COLO668 (cell line): ENCODE data around the gene BORCS5.
"Not testable (repeated sequence)": the region's sequence is repeated elsewhere in the genome, so short reads cannot be mapped to it uniquely, and the experiment has no call there.

Experiments
- DNase-seq: peaks from one replicate; lab custom pipeline; 2025; ENCODE audit not compliant: unreplicated experiment; lab: John Stamatoyannopoulos, UW

BORCS5 gene

GRCh38 chr12:12384571-12385340, 27.9 kb downstream of the BORCS5 start:
- no peak for DNase-seq

GRCh38 chr12:12387501-12387900, 30.6 kb downstream of the BORCS5 start:
- DNase-seq, result no peak

DNA sequence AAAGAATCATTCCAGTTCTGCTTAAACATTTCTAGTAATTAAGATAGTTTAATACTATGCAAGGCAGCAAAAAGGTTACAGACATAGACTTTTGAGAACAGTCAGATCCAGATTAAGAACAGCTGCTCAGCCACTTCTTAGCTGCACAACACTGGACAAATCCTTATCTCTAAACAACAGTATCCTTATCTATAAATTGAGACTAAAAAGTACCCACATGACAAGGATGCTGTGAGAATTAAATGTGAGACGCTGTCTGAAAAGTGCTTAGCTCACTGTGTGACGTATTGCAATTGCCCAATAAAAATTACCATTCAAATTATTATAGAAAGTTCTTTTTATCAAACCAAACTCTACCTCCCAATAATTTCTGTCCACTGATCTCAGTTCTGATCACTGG, 35.5 kb downstream of the BORCS5 start:
- DNase-seq, result no peak

GRCh38 chr12:12393171-12393570, 36.3 kb downstream of the BORCS5 start:
- DNase-seq, result no peak

- no peak for DNase-seq
Measured at GRCh38 chr12:12396694-12397093, 39.8 kb downstream of the BORCS5 start.

- DNase-seq, result no peak
Measured at GRCh38 chr12:12397184-12397583, 40.3 kb downstream of the BORCS5 start.

GRCh38 chr12:12398026-12398859, 41.4 kb downstream of the BORCS5 start:
- DNase-seq, result no peak

DNA sequence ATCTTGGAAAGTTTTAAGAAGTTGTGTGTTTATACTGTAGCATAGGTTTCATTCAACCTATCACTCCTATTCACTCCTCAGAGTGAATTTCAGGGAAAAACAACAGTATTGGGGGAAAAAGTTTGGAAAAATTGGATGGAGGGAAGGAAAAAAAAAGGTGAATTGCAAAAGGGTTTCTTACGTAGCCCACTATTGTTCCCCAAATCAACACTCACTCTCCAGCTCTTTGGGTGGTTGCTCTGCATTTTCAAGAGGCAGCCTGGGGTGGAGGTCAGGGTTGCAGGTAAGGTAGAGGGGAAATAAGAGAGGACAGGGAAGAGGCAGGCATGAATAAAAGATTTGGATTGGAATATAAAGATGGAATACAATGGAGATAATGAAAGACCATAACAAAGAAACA, 42.3 kb downstream of the BORCS5 start:
- DNase-seq, result no peak

DNA sequence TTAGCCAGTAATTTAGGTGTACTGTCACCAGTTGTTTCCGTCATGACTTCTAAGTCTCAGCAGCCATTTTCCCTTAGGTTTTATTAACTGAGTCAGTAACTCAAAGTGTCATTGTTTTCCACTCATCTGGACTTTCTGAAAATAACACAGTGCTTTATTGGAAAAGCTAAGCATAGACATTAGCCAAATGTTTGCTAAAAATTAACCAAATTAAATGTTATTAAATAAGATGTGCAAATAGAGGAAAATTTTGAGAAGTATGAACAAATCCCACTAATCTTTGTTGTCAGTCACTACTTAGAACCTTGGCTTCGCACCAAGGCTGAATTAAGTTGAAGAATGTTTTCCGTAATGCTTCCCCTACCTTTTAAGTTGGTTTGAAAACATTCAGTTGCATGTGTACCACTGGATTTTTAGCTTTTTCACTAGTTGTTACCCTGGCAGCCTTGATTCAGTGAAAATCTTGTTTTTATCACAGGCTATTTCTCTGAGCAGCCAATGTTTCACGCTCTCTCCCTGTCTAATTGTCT, 43.0 kb downstream of the BORCS5 start:
- no peak for DNase-seq

GRCh38 chr12:12400793-12401192, 43.9 kb downstream of the BORCS5 start:
- no peak for DNase-seq

- DNase-seq, result no peak
Measured at GRCh38 chr12:12403264-12404248, 46.7 kb downstream of the BORCS5 start.

DNA sequence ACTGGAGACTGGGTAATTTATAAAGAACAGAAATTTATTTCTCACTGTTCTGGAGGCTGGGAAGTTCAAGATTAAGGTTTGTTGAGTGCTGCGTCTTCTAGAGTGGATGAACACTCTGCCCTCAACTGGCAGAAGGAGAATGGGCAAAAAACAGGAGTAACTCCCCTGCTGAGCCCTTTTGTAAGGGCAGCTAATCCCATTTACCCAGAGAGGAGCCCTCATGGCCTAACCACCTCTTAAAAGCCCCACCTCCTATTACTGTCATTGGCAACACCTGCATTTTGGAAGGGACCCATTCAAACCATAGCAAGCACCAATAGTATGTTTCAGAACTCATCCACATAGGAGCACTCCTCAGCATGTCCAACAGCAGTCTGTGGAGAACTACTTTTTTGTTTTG, 47.4 kb downstream of the BORCS5 start:
- no peak for DNase-seq

GRCh38 chr12:12405882-12406281, 49.0 kb downstream of the BORCS5 start:
- DNase-seq, result no peak

DNA sequence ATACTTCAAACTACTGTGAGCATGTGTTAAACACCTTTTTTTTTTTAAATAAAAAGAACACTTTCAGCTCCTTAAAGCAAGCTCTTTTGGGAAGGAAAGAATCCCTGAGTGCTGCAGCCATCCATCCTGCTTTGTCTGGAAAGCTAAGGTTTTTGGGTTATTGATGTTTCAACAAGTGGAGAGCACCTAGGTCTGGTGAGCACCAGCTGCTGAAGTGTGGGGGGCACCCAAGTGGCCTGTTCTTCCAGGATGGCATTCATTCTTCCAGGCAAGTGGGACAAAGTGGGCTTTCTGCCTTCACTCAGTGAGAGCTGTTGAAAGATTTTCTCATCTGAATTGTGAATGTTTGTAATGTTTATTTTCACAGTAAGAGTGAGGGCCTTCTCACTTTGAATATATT, 49.9 kb downstream of the BORCS5 start:
- DNase-seq, result no peak

GRCh38 chr12:12408265-12408690, 51.4 kb downstream of the BORCS5 start:
- no peak for DNase-seq

- DNase-seq, result not testable (repeated sequence)
Measured at GRCh38 chr12:12409337-12409736, 52.5 kb downstream of the BORCS5 start.

DNA sequence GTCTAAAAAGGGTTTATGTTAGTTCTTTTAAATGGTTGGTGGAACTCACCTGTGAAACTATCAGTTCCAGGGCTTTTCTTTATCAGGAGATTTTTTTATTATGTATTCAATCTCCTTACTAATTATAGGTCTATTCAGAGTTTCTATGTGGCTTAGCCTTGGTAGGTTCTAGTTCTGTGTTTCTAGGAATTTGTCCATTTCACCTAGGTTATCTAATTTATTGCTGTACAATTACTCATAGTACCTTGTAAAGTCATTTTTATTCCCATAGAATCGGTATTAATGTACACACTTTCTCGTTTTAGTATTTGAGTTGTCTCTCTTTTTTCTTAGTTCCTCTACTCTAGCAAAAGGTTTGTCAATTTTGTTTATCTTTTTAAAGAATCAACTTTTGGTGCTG, 59.0 kb downstream of the BORCS5 start:
- DNase-seq, result no peak

DNA sequence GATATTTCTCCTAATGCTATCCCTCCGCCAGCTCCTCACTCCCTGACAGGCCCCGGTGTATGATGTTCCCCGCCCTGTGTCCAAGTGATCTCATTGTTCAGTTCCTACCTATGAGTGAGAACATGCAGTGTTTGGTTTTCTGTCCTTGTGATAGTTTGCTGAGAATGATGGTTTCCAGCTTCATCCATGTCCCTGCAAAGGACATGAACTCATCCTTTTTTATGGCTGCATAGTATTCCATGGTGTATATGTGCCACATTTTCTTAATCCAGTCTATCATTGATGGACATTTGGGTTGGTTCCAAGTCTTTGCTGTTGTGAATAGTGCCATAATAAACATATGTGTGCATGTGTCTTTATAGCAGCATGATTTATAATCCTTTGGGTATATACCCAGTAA, 62.3 kb downstream of the BORCS5 start:
- DNase-seq, result not testable (repeated sequence)

GRCh38 chr12:12423367-12423766, 66.5 kb downstream of the BORCS5 start:
- DNase-seq, result no peak

DNA sequence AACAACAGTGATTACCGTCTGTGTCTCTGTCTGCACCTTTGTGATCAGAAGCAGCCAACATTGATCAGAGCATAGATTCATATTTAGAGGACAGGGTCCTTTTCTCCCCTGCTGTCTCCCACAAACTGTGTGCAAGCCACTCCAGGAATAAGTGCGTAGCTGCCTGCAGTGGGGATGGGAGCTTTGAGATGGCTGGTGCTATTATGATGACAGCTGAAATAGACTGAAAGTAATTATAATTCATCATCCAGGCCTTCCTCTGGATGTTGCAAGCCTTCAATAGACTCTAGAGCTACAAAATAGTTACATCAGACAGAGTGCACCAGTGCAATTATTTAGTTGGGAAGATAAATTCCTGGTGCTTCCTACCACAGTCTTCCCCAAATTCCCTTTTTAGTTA, 68.1 kb downstream of the BORCS5 start:
- no peak for DNase-seq

DNA sequence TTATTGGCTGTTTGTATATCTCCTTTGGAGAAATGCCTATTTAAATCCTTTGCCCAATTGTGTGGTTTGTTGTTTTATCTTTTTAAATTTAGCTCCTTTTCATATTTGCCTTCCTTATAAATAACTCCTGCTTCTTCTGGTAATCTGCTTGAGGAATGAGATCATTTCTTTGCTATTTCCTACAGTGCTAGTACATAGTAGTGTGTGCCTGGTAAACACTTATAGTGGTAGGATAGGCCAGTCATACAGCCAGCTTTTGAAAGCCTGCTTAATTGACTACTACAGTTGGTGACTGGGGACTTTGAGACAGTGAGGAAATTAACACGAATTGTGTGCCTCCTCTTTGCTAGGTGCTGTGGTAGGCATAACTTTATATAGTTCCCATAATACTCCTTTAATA, 68.7 kb downstream of the BORCS5 start:
- DNase-seq, result no peak
